DND-41 (cell line): ENCODE measurements around the gene MAG.

Experiments
- CTCF ChIP-seq: IDR thresholded peaks from 2 replicates; pipeline ENCODE4 v1.5.1; 2012; ENCODE audit warnings: borderline replicate concordance, low read length, moderate library complexity, mild to moderate bottlenecking; ENCODE audit not compliant: poor library complexity, severe bottlenecking; ENCODE audit errors: extremely low read depth
- EZH2 ChIP-seq: IDR thresholded peaks from 3 replicates; pipeline ENCODE4 v1.6.1; 2012; ENCODE audit warnings: borderline replicate concordance, low read depth, mild to moderate bottlenecking, moderate library complexity, low read length, inconsistent platforms; ENCODE audit not compliant: severe bottlenecking

- no peak for TF ChIP-seq CTCF
- TF ChIP-seq EZH2: no peak
These were observed 20.4 kb upstream of the MAG start for GRCh38 chr19:35271546-35271945.
